Stimulated activated CD8-positive, alpha-beta memory T cell treated with anti-CD3 and anti-CD28 coated beads, Interleukin-12 subunit alpha, Interleukin-12 subunit beta, amount 100 ng/mL, for 24 hours (primary cell): Measurements from ENCODE around the gene IQCH.
"Not testable (repeated sequence)": the region's sequence is repeated elsewhere in the genome, so short reads cannot be mapped to it uniquely, and the experiment has no call there.

Experiments used
- DNase-seq: peaks from one replicate; pipeline ENCODE4 v3.0.0-alpha.2; 2020; ENCODE audit errors: extremely low read depth

IQCH gene

GRCh38 chr15:67358391-67358790 is 103.8 kb downstream of the IQCH start:
- no peak for DNase-seq

- DNase-seq, result no peak
Measured at GRCh38 chr15:67358812-67359211, 104.2 kb downstream of the IQCH start.

GRCh38 chr15:67359431-67360079 is 105.0 kb downstream of the IQCH start:
- DNase-seq, result no peak

- DNase-seq, result no peak
Measured at GRCh38 chr15:67361100-67361499, 106.5 kb downstream of the IQCH start.

- not testable (repeated sequence) for DNase-seq
Measured at GRCh38 chr15:67363712-67364111, 109.1 kb downstream of the IQCH start.

- no peak for DNase-seq
Measured at GRCh38 chr15:67365994-67366393, 111.4 kb downstream of the IQCH start.

- no peak for DNase-seq
Measured at GRCh38 chr15:67366904-67367303, 112.3 kb downstream of the IQCH start.

- no peak for DNase-seq
Measured at GRCh38 chr15:67369359-67369998, 114.9 kb downstream of the IQCH start.

- DNase-seq, result no peak
Measured at GRCh38 chr15:67370206-67370954, 115.8 kb downstream of the IQCH start.

GRCh38 chr15:67372543-67372942 is 118.0 kb downstream of the IQCH start:
- no peak for DNase-seq

- no peak for DNase-seq
Measured at GRCh38 chr15:67372986-67373675, 118.5 kb downstream of the IQCH start.

GRCh38 chr15:67373971-67374370 is 119.4 kb downstream of the IQCH start:
- no peak for DNase-seq

GRCh38 chr15:67379530-67379929 is 124.9 kb downstream of the IQCH start:
- DNase-seq, result no peak

GRCh38 chr15:67380921-67381320 is 126.3 kb downstream of the IQCH start:
- no peak for DNase-seq

- no peak for DNase-seq
Measured at GRCh38 chr15:67381416-67382045, 126.9 kb downstream of the IQCH start.

GRCh38 chr15:67382723-67383122 is 128.1 kb downstream of the IQCH start:
- DNase-seq, result no peak

- no peak for DNase-seq
Measured at GRCh38 chr15:67383899-67384298, 129.3 kb downstream of the IQCH start.

GRCh38 chr15:67384761-67385160 is 130.2 kb downstream of the IQCH start:
- no peak for DNase-seq

- no peak for DNase-seq
Measured at GRCh38 chr15:67385971-67386370, 131.4 kb downstream of the IQCH start.

GRCh38 chr15:67386947-67387346 is 132.4 kb downstream of the IQCH start:
- DNase-seq, result no peak

- DNase-seq, result no peak
Measured at GRCh38 chr15:67389975-67390374, 135.4 kb downstream of the IQCH start.
